Spleen (tissue), 11 donors: ENCODE data around the gene LRRN2. TPM values are rescaled to one million over a fixed set of nuclear protein-coding genes. Genes with fewer than 3 reads are reported as not detected.

Experiments
- DNase-seq: peaks from one replicate; pipeline ENCODE4 v3.0.0-alpha.2; 2020
- H3K27ac ChIP-seq, 8 donors: fragments of 200-600 bp; sonication (generic) in 7 of 8; 1 replicate in 4 of 8; 2 replicates in 4 of 8; pipeline versions ENCODE4 v1.5.0 to v1.8.0; 2016 to 2021; ENCODE audit warnings: inconsistent platforms in 4 of 8, mild to moderate bottlenecking in 4 of 8, moderate library complexity in 1 of 8
- H3K27me3 ChIP-seq, 7 donors: fragments of 200-600 bp; sonication (generic) in 6 of 7; replicated peaks in 1 of 7; 1 replicate in 4 of 7; 2 replicates in 3 of 7; pipeline versions ENCODE4 v1.5.0 to v1.8.0; 2016 to 2021; ENCODE audit warnings: inconsistent platforms in 3 of 7, mild to moderate bottlenecking in 1 of 7
- H3K36me3 ChIP-seq, 6 donors: fragments of 200-600 bp; sonication (generic) in 5 of 6; 1 replicate in 4 of 6; 2 replicates in 2 of 6; pipeline versions ENCODE4 v1.5.0 to v1.8.0; 2016 to 2021; ENCODE audit warnings: inconsistent platforms in 2 of 6
- H3K4me1 ChIP-seq, 6 donors: fragments of 200-600 bp; sonication (generic) in 5 of 6; 1 replicate in 3 of 6; 2 replicates in 3 of 6; pipeline versions ENCODE4 v1.5.0 to v1.8.0; 2016 to 2021; ENCODE audit warnings: inconsistent platforms in 3 of 6
- H3K4me3 ChIP-seq, 8 donors: fragments of 200-600 bp; sonication (generic) in 7 of 8; 1 replicate in 4 of 8; 2 replicates in 4 of 8; pipeline versions ENCODE4 v1.5.0 to v1.8.0; 2016 to 2021; ENCODE audit warnings: inconsistent platforms in 4 of 8, mild to moderate bottlenecking in 4 of 8, moderate library complexity in 2 of 8
- H3K9me3 ChIP-seq, 8 donors: fragments of 200-600 bp; sonication (generic) in 7 of 8; 1 replicate in 4 of 8; 2 replicates in 4 of 8; pipeline versions ENCODE4 v1.5.0 to v1.8.0; 2016 to 2021; ENCODE audit warnings: inconsistent platforms in 4 of 8
- POLR2A ChIP-seq, 3 donors: fragments of 450-650 bp; IDR thresholded peaks; one replicate each; pipeline ENCODE4 v1.5.1; 2017; ENCODE audit warnings: antibody characterized with exemption in 3 of 3, mild to moderate bottlenecking in 1 of 3
- POLR2AphosphoS5 ChIP-seq, 3 donors: sonication (generic); formaldehyde crosslinking; IDR thresholded peaks; one replicate each; pipeline ENCODE4 v1.5.1; 2017; ENCODE audit warnings: antibody characterized with exemption in 3 of 3
- WGBS, 5 donors: extraction: QIAGEN DNeasy Blood & Tissue Kit in 3 of 5; methylation state at CpG; one replicate each; pipeline versions ENCODE4 v1.1.5 to v1.1.7; 2013 to 2018; 5-methylcytosine and 5-hydroxymethylcytosine counted together
- intact Hi-C: fragments of 100-400 bp; cut with DNase I; formaldehyde crosslinking; loops from one replicate; pipeline ENCODE4 v1.15.0; 2023; ENCODE audit warnings: low total_unique reads
- polyA plus RNA-seq, 3 donors: library from polyadenylated mRNA; stranded (reverse); fragments of 200-250 nt; gene quantifications; one replicate each; pipeline ENCODE4 v1.2.1, GENCODE V29; 2013
- total RNA-seq, 7 donors: library from RNA; depleted of rRNA in 3 of 7; stranded (reverse); fragments of >200 nt in 3 of 7; fragmentation: NEBNext Ultra II Directional in 4 of 7; extraction: Animal tissue kit (Norgen Biotek cat#: 25700) in 4 of 7; gene quantifications; one replicate each; pipeline versions ENCODE4 v1.1.0 to v1.2.1, GENCODE V29; 2016 to 2021
- TF ChIP-seq, protein P1 (sequence below), 11 experiments: fragments of 200-600 bp in 7 of 11; fragments of 450-650 bp in 4 of 11; sonication (generic) in 4 of 11; IDR thresholded peaks in 8 of 11; conservative IDR thresholded peaks in 3 of 11; 1 replicate in 7 of 11; 2 replicates in 4 of 11; pipeline versions ENCODE4 v1.4.0 to v1.8.0; 2016 to 2021; ENCODE audit warnings: antibody characterized with exemption in 11 of 11, inconsistent platforms in 4 of 11, mild to moderate bottlenecking in 1 of 11
- donor health status: healthy with polysubstance abuse.
- donor health status: DM: no; HTN: no; CAD: no; lungs with moderate emphysema.
- donor health status: DM: no; HTN: no; CAD: no.
- donor health status: Bipolar disorder and iron deficiency.
- donor health status: healthy.
- donor health status: DM: no; HTN: no; CAD: no.
- donor health status: DM: yes; HTN: yes; CAD: no.

Gene LRRN2
- total and polyA plus RNA-seq, 10 donors = 1.6 to 11.9 (median 4.5) TPM

- H3K36me3 ChIP-seq = peaks cover 0 to 28% (median 0%) of the 10 kb centered on the region in 6 donors
- TF ChIP-seq POLR2AphosphoS5 (IDR thresholded peaks at IDR 0.05) (no peak), POLR2A (IDR thresholded peaks at IDR 0.05) (no peak)
- TF ChIP-seq, protein P1, sequence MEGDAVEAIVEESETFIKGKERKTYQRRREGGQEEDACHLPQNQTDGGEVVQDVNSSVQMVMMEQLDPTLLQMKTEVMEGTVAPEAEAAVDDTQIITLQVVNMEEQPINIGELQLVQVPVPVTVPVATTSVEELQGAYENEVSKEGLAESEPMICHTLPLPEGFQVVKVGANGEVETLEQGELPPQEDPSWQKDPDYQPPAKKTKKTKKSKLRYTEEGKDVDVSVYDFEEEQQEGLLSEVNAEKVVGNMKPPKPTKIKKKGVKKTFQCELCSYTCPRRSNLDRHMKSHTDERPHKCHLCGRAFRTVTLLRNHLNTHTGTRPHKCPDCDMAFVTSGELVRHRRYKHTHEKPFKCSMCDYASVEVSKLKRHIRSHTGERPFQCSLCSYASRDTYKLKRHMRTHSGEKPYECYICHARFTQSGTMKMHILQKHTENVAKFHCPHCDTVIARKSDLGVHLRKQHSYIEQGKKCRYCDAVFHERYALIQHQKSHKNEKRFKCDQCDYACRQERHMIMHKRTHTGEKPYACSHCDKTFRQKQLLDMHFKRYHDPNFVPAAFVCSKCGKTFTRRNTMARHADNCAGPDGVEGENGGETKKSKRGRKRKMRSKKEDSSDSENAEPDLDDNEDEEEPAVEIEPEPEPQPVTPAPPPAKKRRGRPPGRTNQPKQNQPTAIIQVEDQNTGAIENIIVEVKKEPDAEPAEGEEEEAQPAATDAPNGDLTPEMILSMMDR (IDR thresholded peaks at IDR 0.05 in 8 of 11, conservative IDR thresholded peaks at IDR 0.05 in 3 of 11) = no peak
- intact Hi-C loops = no loop called here
- no peaks in the 10 kb centered on the region for H3K9me3 ChIP-seq
- H3K4me3 ChIP-seq = no peak overlapping the region
- WGBS, 5 donors = 80 to 87% (median 85%) methylated on average over 10 of the region's 10 CpGs
- no peak for DNase-seq
- no peak overlapping the region for H3K27ac ChIP-seq
- peaks cover 0 to 4% (median 0%) of the 10 kb centered on the region in 6 donors for H3K4me1 ChIP-seq
- H3K27me3 ChIP-seq = no peaks in the 10 kb centered on the region
Observed at GRCh38 chr1:204599596-204599995, 85.9 kb downstream of the LRRN2 start.

- WGBS, 5 donors = 76 to 91% (median 83%) methylated on average over 8 of the region's 8 CpGs
- H3K27ac ChIP-seq = no peak overlapping the region
- TF ChIP-seq POLR2A (IDR thresholded peaks at IDR 0.05) (no peak), POLR2AphosphoS5 (IDR thresholded peaks at IDR 0.05) (no peak)
- TF ChIP-seq, protein P1 (IDR thresholded peaks at IDR 0.05 in 8 of 11, conservative IDR thresholded peaks at IDR 0.05 in 3 of 11) = no peak
- no peaks in the 10 kb centered on the region for H3K27me3 ChIP-seq
- no peaks in the 10 kb centered on the region for H3K9me3 ChIP-seq
- intact Hi-C loops = no loop called here
- no peak for DNase-seq
- H3K4me1 ChIP-seq = peaks cover 0 to 4% (median 0%) of the 10 kb centered on the region in 6 donors
- H3K36me3 ChIP-seq = peaks cover 0 to 28% (median 0%) of the 10 kb centered on the region in 6 donors
- H3K4me3 ChIP-seq = no peak overlapping the region
Observed at GRCh38 chr1:204599098-204599497, 86.4 kb downstream of the LRRN2 start.

DNA sequence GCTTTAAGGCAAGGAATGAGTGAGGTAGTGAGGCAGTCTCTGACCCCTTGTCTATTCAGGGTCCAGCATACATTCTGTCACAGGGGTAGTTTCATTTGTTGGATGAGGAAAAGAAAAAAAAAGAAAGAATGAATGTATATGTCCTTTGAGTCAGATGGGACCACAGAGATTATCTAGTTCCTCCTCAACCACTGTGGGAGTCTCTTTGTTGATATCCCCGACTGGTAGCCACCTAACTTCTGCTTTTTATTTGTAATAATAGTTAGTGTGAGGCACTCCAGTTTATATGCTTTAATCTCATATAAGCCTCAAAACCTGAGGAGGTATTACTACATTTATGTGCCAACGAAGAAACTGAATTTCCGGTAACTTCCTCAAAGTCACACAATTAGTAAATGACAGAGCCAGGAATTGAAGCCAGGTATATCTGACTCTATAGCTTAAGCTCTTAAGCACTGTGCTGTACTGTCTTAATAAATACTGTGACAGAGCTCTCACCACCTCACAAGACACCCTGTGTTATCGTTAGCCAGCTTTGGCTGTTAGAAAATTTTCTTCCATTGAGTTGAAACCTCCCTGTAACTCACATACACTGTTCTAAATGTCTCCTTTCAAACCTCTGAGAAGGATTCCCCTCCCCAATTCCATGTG, 87.1 kb downstream of the LRRN2 start:
- H3K9me3 ChIP-seq = no peaks in the 10 kb centered on the region
- no peak for DNase-seq
- no peak overlapping the region for H3K4me3 ChIP-seq
- intact Hi-C loops = no loop called here
- TF ChIP-seq POLR2A (IDR thresholded peaks at IDR 0.05) = no peak
- TF ChIP-seq, protein P1 (IDR thresholded peaks at IDR 0.05 in 8 of 11, conservative IDR thresholded peaks at IDR 0.05 in 3 of 11) = no peak
- no peak for TF ChIP-seq POLR2AphosphoS5 (IDR thresholded peaks at IDR 0.05)
- no peaks in the 10 kb centered on the region for H3K27me3 ChIP-seq
- peaks cover 0 to 4% (median 0%) of the 10 kb centered on the region in 6 donors for H3K4me1 ChIP-seq
- WGBS, 5 donors = 51 to 76% (median 67%) methylated on average over 4 of the region's 4 CpGs
- no peak overlapping the region for H3K27ac ChIP-seq
- H3K36me3 ChIP-seq = peaks cover 0 to 28% (median 0%) of the 10 kb centered on the region in 6 donors

GRCh38 chr1:204592246-204592948, 93.1 kb downstream of the LRRN2 start:
- no peak overlapping the region for H3K27ac ChIP-seq
- H3K4me3 ChIP-seq = no peak overlapping the region
- intact Hi-C loops = no loop called here
- no peak for DNase-seq
- no peaks in the 10 kb centered on the region for H3K27me3 ChIP-seq
- H3K4me1 ChIP-seq = no peaks in the 10 kb centered on the region
- no peaks in the 10 kb centered on the region for H3K9me3 ChIP-seq
- TF ChIP-seq, protein P1 (IDR thresholded peaks at IDR 0.05 in 8 of 11, conservative IDR thresholded peaks at IDR 0.05 in 3 of 11) = no peak
- TF ChIP-seq POLR2A (IDR thresholded peaks at IDR 0.05) (no peak), POLR2AphosphoS5 (IDR thresholded peaks at IDR 0.05) (no peak)
- peaks cover 0 to 20% (median 0%) of the 10 kb centered on the region in 6 donors for H3K36me3 ChIP-seq
- 66 to 73% (median 71%) methylated on average over 10 of the region's 10 CpGs for WGBS, 5 donors
